ENCODE measurements around the gene SQSTM1. TPM values are rescaled to one million over a fixed set of nuclear protein-coding genes. Genes with fewer than 3 reads are reported as not detected.
A peak's percentile ranks its signal among the peaks of the same experiment; 100 is the strongest.

The SQSTM1 gene
- total and polyA plus RNA-seq, 2 donors (not counting 1 experiment from before 2014, with no cell fraction given), result 212 to 1,894 TPM

DNA sequence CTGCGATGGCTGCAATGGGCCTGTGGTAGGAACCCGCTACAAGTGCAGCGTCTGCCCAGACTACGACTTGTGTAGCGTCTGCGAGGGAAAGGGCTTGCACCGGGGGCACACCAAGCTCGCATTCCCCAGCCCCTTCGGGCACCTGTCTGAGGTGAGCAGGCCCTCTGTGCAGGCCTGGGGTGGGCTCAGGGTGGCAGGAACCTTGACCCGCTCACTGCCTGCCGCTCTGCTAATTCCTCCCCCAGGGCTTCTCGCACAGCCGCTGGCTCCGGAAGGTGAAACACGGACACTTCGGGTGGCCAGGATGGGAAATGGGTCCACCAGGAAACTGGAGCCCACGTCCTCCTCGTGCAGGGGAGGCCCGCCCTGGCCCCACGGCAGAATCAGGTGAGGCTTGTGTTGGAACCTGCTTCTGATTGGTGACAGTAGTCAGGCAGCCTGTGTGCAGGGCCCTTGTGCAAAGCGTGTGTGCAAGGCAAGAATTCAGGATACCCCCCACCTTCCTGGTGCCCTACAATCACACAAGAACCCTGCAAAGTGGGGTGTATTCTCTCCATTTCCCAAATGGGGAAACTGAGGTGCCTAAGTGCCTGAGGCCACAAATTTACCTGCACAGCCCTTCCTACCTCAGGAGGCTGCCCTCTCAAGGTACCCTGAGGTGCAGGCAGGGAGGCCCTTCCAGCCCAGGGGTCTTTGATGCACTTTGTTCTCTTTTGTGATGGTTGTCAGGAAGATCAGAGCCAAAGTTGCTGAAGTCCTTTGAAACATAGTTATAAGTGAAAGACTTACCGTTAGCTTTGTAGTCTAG is 3.4 kb downstream of the SQSTM1 start:
- Histone ChIP-seq H3K9me3 (ENCODE audit: control insufficient read depth, insufficient read depth, low read depth, low read length) (no peaks in the 10 kb centered on the region), H3K79me2 (ENCODE audit: control insufficient read depth, insufficient read depth, low read length) (peaks cover 63% of the 10 kb centered on the region), H3K4me1 (ENCODE audit: control insufficient read depth, extremely low read depth, insufficient read depth, low read length) (peaks cover 29% of the 10 kb centered on the region), H3K27ac (ENCODE audit: insufficient read depth, low read length) (no peak overlapping the region), H3K9ac (ENCODE audit: insufficient read depth, low read length) (no peak overlapping the region), H3K27me3 (ENCODE audit: control insufficient read depth, insufficient read depth, low read length) (no peaks in the 10 kb centered on the region), H3K4me3 (replicated peaks in 1 of 4; ENCODE audit: control extremely low read depth in 1 of 4, insufficient read depth in 1 of 4, low read depth in 3 of 4, low read length in 4 of 4) (peak overlapping the region in 3 of 4 experiments; percentile 22 to 85 (median 33)), H4K20me1 (ENCODE audit: control insufficient read depth, extremely low read depth, insufficient read depth, low read length) (peaks cover 8% of the 10 kb centered on the region), H3K36me3 (ENCODE audit: control insufficient read depth, insufficient read depth, low read length) (peaks cover 48% of the 10 kb centered on the region), H2AFZ (ENCODE audit: low read length) (no peak overlapping the region), H3K4me2 (ENCODE audit: extremely low read depth, insufficient read depth, low read length) (peak overlapping the region; percentile 70)
- TF ChIP-seq, protein P1, sequence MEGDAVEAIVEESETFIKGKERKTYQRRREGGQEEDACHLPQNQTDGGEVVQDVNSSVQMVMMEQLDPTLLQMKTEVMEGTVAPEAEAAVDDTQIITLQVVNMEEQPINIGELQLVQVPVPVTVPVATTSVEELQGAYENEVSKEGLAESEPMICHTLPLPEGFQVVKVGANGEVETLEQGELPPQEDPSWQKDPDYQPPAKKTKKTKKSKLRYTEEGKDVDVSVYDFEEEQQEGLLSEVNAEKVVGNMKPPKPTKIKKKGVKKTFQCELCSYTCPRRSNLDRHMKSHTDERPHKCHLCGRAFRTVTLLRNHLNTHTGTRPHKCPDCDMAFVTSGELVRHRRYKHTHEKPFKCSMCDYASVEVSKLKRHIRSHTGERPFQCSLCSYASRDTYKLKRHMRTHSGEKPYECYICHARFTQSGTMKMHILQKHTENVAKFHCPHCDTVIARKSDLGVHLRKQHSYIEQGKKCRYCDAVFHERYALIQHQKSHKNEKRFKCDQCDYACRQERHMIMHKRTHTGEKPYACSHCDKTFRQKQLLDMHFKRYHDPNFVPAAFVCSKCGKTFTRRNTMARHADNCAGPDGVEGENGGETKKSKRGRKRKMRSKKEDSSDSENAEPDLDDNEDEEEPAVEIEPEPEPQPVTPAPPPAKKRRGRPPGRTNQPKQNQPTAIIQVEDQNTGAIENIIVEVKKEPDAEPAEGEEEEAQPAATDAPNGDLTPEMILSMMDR (conservative IDR thresholded peaks at IDR 0.05 in 1 of 2, IDR thresholded peaks at IDR 0.05 in 1 of 2; ENCODE audit: low read depth in 1 of 2, low read length in 2 of 2), result no peak
- TF ChIP-seq EZH2 (IDR thresholded peaks at IDR 0.05; ENCODE audit: low read length, missing control alignments), result no peak
- DNase-seq (ENCODE audit: low read depth in 2 of 2), result no peak

DNA sequence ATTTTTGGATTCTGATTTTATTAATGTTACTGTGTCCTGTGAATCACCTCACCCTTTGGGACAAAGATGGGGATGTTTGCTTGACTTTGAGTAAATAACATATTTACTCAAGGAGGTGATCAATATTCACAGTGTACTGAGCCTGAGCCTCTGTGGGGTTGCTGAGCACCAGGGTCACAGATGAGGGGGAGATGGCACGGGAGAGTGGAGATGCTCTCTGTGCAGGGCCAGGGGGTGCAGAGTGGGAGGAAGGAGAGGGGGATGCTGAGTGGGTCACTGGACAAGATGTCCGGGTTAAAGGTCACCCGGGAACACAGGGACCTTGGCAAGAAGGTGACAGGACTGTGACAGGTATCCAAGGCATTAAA is 4.0 kb downstream of the SQSTM1 start:
- H3K27me3 ChIP-seq (ENCODE audit: control insufficient read depth, insufficient read depth, low read length), result no peaks in the 10 kb centered on the region
- H3K9me3 ChIP-seq (ENCODE audit: control insufficient read depth, insufficient read depth, low read depth, low read length), result no peaks in the 10 kb centered on the region
- H3K4me3 ChIP-seq (replicated peaks in 1 of 4; ENCODE audit: control extremely low read depth in 1 of 4, insufficient read depth in 1 of 4, low read depth in 3 of 4, low read length in 4 of 4), result peak overlapping the region in 2 of 4 experiments; percentile 33 to 85
- no peak overlapping the region for H3K27ac ChIP-seq (ENCODE audit: insufficient read depth, low read length)
- peaks cover 65% of the 10 kb centered on the region for H3K79me2 ChIP-seq (ENCODE audit: control insufficient read depth, insufficient read depth, low read length)
- no peak overlapping the region for H2AFZ ChIP-seq (ENCODE audit: low read length)
- H3K9ac ChIP-seq (ENCODE audit: insufficient read depth, low read length), result no peak overlapping the region
- peaks cover 8% of the 10 kb centered on the region for H4K20me1 ChIP-seq (ENCODE audit: control insufficient read depth, extremely low read depth, insufficient read depth, low read length)
- peaks cover 50% of the 10 kb centered on the region for H3K36me3 ChIP-seq (ENCODE audit: control insufficient read depth, insufficient read depth, low read length)
- TF ChIP-seq, protein P1 (conservative IDR thresholded peaks at IDR 0.05 in 1 of 2, IDR thresholded peaks at IDR 0.05 in 1 of 2; ENCODE audit: low read depth in 1 of 2, low read length in 2 of 2), result no peak
- TF ChIP-seq EZH2 (IDR thresholded peaks at IDR 0.05; ENCODE audit: low read length, missing control alignments), result no peak
- peaks cover 24% of the 10 kb centered on the region for H3K4me1 ChIP-seq (ENCODE audit: control insufficient read depth, extremely low read depth, insufficient read depth, low read length)
- peak overlapping the region; percentile 19 for H3K4me2 ChIP-seq (ENCODE audit: extremely low read depth, insufficient read depth, low read length)
- no peak for DNase-seq (ENCODE audit: low read depth in 2 of 2)

DNA sequence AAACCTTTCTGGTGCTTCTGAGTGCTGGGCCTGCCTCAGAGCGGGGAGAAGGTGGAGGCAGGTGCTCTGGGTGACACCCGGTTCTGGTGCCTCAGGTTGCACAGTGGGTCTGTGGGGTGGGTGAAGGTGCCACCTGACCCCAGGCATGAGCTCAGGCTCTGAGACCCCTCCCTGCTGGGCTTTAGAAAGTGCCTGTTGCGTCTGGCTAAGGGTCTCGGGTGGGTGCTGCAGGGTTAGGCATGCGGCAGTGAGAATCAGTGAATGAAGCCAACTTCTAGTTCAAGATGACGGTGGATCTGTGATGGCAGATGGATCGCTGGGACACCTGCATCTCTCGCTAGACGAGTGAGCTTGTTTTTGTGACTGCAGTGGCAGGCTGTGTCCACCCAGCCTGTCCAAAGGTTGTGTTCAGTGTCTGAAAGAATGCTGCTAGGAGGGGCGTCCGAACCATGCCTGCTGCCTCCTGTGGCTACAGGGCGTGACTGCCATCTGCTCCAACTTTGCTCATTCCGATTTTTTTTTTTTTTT is 5.0 kb downstream of the SQSTM1 start:
- Histone ChIP-seq H3K27me3 (ENCODE audit: control insufficient read depth, insufficient read depth, low read length) (no peaks in the 10 kb centered on the region), H3K4me3 (replicated peaks in 1 of 4; ENCODE audit: control extremely low read depth in 1 of 4, insufficient read depth in 1 of 4, low read depth in 3 of 4, low read length in 4 of 4) (peak overlapping the region in 1 of 4 experiments; percentile 85), H3K79me2 (ENCODE audit: control insufficient read depth, insufficient read depth, low read length) (peaks cover 65% of the 10 kb centered on the region), H4K20me1 (ENCODE audit: control insufficient read depth, extremely low read depth, insufficient read depth, low read length) (peaks cover 8% of the 10 kb centered on the region), H3K9me3 (ENCODE audit: control insufficient read depth, insufficient read depth, low read depth, low read length) (no peaks in the 10 kb centered on the region), H2AFZ (ENCODE audit: low read length) (no peak overlapping the region), H3K4me1 (ENCODE audit: control insufficient read depth, extremely low read depth, insufficient read depth, low read length) (peaks cover 17% of the 10 kb centered on the region), H3K9ac (ENCODE audit: insufficient read depth, low read length) (no peak overlapping the region), H3K36me3 (ENCODE audit: control insufficient read depth, insufficient read depth, low read length) (peaks cover 50% of the 10 kb centered on the region), H3K4me2 (ENCODE audit: extremely low read depth, insufficient read depth, low read length) (no peak overlapping the region), H3K27ac (ENCODE audit: insufficient read depth, low read length) (no peak overlapping the region)
- TF ChIP-seq, protein P1 (conservative IDR thresholded peaks at IDR 0.05 in 1 of 2, IDR thresholded peaks at IDR 0.05 in 1 of 2; ENCODE audit: low read depth in 1 of 2, low read length in 2 of 2), result no peak
- no peak for TF ChIP-seq EZH2 (IDR thresholded peaks at IDR 0.05; ENCODE audit: low read length, missing control alignments)
- DNase-seq (ENCODE audit: low read depth in 2 of 2), result no peak

Measured in fibroblast of lung (primary cell).